Body of pancreas (tissue), 4 donors: Measurements from ENCODE around the gene ARHGEF3.

ENCODE experiments used
- POLR2A ChIP-seq, 3 donors: fragments of 450-650 bp; IDR thresholded peaks; one replicate each; pipeline ENCODE4 v1.6.1; 2016; ENCODE audit warnings: antibody characterized with exemption in 3 of 3, mild to moderate bottlenecking in 2 of 3
- TF ChIP-seq, protein P1 (sequence below), 7 experiments: fragments of 450-650 bp in 4 of 7; fragments of 200-600 bp in 3 of 7; sonication (generic) in 3 of 7; IDR thresholded peaks; one replicate each; pipeline ENCODE4 v1.5.1; 2016 to 2019; ENCODE audit warnings: antibody characterized with exemption in 7 of 7

DNA sequence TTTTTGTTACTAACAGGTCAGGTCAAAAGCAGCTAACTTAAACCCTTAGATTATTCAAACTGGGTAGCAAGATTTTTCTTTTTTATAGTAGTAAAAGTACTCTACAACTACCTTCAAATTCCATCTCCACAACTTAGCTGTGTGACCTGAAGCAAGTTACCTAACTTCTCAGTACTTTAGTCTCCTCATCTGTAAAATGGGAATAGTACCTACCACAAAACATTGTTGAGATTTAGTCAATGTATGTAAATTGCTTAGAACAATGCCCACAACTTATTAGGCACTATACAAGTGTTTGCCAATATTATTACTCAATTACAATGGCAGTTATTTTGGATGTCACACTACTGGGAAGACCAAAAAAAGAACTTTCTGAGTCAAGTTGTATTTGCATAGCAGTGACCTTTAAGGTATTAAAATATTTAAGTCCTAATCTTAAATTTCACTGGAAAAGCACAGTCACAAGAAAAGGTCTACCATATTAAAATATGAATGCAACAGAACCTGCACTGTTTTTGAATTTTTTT lies 121.6 kb downstream of the ARHGEF3 start:
- TF ChIP-seq, protein P1, sequence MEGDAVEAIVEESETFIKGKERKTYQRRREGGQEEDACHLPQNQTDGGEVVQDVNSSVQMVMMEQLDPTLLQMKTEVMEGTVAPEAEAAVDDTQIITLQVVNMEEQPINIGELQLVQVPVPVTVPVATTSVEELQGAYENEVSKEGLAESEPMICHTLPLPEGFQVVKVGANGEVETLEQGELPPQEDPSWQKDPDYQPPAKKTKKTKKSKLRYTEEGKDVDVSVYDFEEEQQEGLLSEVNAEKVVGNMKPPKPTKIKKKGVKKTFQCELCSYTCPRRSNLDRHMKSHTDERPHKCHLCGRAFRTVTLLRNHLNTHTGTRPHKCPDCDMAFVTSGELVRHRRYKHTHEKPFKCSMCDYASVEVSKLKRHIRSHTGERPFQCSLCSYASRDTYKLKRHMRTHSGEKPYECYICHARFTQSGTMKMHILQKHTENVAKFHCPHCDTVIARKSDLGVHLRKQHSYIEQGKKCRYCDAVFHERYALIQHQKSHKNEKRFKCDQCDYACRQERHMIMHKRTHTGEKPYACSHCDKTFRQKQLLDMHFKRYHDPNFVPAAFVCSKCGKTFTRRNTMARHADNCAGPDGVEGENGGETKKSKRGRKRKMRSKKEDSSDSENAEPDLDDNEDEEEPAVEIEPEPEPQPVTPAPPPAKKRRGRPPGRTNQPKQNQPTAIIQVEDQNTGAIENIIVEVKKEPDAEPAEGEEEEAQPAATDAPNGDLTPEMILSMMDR (IDR thresholded peaks at IDR 0.05): no peak
- TF ChIP-seq POLR2A (IDR thresholded peaks at IDR 0.05): no peak
